GM19467 (cell line): ENCODE measurements around the gene CCDC50.

Experiments
- ATAC-seq: cut with Tn5 transposase; IDR thresholded peaks from one replicate; pipeline ENCODE4 v1.9.1; 2021; ENCODE audit warnings: mild to moderate bottlenecking, moderate library complexity; ENCODE audit not compliant: unreplicated experiment

Gene CCDC50

GRCh38 chr3:191316876-191317603 is 12.2 kb upstream of the CCDC50 start:
- no peak for ATAC-seq

DNA sequence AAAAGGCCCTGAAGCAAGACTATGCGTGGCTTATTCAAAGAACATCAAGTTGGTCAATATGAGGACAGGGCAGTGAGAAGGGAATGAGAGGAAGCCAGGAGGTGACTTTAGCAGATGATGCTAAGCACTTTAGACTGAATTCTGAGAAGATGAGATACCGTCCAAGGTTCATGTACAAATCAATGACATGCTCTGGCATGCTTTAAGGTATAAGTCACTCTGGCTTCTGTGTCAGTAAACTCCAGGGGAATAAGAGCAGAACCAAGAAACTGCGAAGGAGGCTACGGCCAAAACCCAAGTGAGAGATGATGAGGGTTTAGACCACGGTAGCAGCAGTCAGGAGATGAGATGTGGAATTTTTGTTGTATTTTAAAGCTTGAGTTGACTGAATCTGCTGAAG is 8.9 kb upstream of the CCDC50 start:
- no peak for ATAC-seq

GRCh38 chr3:191321019-191321767 is 8.0 kb upstream of the CCDC50 start:
- ATAC-seq: no peak

GRCh38 chr3:191324936-191325335 is 4.3 kb upstream of the CCDC50 start:
- no peak for ATAC-seq

DNA sequence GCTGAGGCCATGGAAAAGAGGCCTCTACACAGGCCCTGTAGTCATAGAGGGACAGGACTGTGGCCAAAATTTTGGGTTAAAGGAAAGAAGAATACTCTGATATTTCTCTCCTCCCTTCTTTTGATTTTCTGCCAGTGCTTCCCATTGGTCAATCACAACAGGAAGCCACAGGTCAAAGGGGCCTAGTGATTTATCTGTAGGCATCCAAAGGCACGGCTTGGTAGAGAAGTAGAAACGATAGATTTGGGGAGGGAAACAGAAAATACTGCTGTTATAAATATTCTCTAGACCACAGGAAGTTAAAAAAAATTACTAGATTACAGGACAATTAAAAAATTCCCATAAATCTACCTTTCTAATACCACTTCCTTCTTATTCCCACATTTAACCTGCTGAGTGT is 1.7 kb upstream of the CCDC50 start:
- ATAC-seq: no peak

GRCh38 chr3:191328383-191328961 is 722 bp upstream of the CCDC50 start:
- no peak for ATAC-seq

DNA sequence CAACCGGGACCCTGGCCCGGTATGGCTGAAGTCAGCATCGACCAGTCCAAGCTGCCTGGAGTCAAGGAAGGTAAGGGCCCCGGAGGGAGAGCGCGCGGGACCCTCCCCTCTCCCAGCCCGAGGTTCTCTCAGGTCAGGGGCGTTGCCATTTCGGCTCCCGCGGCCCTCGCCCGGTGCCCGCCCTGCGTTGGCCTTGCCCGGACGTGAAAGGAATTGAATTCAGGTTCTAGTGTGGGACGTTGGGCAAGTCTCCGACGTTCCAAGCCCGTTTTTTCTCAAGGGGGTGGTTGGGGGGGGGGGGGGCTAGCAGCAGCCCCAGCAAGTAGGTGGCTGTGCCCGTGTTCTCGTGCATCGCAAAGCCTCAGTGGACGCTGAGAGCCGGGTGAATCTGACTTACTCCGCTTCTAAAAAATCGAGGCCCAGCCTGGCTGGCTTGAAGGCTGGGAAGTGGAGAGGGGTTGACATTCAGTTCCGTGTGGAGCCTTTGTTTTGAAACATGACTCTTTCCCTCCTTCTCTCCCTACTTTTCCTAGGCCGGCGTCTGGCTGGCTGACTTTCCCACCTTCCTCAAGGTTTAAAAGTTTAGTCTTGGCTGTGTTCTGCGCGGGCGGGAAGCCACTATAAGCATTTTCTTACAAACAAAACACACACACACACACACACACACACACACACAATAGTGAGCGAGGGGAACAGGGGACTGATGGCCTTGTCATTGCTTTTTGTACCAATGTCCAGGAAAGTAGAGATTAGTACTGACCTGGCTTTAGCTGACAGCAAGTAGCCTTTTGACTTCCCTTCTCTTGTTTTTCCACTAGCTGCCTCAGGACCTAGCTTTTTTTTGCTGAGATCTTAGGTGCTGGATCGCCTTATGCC is 698 bp downstream of the CCDC50 start, which contains the start of gene UTS2B:
Gene UTS2B, minus strand, starts transcription at position 873 of the 876 bp plus-strand sequence. CDS start 48,337 bp downstream, outside the sequence.
- peak; percentile 26 for ATAC-seq

DNA sequence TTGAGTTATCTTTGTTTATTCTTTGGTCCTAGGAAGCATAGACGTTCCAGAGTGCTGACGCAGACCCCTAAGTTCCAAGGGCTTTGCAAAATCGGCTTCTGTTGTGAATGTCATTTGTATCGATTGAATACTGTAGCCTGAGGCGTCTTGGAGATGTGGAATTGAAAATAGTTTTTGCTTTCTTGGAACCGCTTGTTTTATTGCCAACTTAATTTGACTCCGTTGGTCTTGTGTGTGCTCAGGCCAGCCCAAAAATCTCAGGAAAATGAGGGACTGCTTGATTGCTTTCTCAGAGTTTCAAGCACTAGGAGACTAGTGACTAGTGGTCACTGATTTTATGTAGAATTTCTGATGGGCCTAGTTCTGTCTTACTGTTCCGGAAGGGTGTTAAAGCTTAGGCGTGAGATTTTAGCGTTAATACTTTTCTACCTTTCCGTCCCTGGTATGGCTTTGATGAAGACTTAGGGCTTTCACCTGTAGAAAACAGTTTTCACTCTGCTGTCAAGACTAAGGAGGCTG is 1.4 kb downstream of the CCDC50 start:
- no peak for ATAC-seq

- no peak for ATAC-seq
Observed at GRCh38 chr3:191331388-191331787, 2.2 kb downstream of the CCDC50 start.

- no peak for ATAC-seq
Observed at GRCh38 chr3:191333298-191333880, 4.2 kb downstream of the CCDC50 start.

DNA sequence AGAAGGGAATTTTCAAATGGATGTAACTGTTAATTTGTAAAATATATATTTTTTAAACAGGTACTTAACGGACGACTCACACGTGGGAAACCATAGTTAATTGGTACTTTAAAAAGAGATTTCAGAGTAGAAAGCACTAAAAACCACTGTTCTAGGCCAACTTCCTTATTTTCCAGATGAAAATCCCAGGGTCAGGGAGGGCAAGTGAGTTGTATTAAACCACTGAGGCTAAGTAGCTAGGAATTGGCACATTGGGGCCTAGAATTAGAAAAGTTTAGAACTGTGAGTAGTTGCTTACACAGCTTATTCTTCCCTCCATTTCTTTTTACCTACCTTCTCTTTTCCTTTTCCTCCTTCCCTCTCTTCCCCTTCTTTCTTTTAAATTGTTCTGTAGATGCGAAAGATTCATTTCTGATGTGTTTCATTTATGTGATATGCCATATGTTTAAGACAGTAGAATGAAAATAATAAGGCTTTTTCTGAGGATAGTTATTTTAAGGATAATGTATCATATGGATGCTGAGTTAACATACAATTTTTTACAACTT is 5.2 kb downstream of the CCDC50 start:
- no peak for ATAC-seq

DNA sequence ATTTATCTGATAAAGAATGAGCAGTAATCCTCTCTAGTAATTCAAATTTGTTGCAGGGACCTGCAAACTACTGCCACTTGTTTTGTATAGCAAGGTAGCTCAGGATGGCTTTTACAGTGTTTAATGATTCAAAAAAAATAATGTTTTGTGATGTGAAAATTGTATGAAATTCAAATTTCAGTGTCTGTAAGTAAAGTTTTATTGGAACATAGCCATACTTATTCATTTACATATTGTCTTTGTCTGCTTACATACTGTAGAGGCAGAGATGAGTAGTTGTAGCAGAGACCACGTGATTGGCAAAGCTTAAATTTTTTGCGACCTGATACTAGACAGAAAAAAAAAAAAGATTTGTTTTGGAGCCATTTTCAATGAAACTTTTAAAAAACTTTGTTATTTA is 7.6 kb downstream of the CCDC50 start:
- ATAC-seq: no peak

DNA sequence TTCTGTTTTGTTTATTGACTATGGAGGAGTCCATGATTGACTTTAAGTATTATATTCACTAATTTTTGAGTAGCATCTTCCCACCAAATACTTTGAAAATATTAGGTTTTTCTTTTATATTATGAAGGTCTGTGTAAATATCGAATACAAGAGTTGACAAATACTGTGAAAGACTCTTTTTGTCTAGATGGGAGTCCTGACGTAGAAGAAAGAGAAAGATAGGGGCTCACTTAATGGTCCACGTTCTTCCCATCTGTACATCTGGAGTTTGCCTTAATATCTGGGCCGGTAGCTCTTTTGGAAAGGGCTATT is 8.9 kb downstream of the CCDC50 start:
- no peak for ATAC-seq

DNA sequence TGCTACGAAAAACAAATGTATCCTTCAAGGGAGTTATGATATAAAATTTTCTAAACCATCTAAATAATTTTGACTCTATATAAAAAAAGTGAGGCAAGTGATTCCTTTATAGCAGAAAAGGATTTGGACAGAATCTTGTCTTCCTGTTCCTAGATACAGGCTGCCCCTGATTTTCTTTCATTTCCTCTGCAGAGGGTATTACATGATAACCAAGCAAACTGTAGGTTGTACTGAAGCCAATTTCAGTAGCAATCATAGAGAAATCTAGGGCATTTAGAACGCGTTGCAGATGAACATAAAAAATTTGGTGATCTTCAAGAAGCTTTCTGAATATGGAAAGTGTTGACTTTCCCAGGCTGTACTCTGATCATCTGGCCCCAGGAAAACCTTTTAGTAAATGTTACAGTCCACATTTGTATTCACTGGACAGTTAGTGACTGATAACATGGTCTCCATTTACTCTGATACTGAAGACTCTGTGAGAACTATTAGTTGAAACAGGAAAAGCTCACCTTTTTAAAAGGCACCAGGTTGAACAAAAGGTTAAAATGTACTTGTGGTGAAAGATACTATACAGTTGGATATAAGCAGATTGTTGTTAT is 10.2 kb downstream of the CCDC50 start:
- no peak for ATAC-seq

DNA sequence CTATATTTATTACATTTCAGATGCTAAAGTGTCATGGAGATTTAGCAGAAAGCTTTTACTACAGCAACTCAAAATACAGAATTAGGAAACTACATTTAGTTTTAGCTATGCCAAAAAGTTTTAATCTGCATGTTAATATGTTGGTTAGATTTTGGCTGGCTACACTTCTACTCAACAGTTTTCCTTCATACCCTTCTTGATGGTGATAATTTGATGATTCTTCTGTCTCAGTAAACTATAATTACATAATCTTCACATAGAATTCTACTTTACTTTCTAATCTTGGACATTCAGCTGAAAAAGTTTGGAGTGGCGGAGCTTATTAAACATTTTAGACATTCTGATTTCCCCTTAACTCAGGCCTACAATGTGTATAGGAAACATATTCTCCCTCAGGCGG is 11.2 kb downstream of the CCDC50 start:
- ATAC-seq: no peak

DNA sequence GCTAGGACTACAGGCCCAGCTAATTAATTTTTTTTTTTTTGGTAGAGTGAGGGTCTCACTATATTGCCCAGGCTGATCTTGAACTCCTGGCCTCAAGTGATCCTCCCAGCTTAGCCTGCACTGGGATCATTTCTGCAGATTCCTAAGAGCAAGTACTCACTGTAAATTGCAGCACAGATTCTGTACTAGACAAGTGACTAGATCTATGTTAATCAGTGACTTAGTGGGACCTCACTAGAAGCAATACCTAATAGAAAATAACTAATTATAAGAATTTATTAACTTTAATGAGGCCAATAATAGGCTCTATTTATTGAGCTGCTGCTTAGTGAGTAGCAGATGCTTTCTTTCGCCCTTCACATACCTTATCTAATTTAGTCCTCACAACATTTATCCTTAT is 11.8 kb downstream of the CCDC50 start:
- peak; percentile 44 for ATAC-seq

DNA sequence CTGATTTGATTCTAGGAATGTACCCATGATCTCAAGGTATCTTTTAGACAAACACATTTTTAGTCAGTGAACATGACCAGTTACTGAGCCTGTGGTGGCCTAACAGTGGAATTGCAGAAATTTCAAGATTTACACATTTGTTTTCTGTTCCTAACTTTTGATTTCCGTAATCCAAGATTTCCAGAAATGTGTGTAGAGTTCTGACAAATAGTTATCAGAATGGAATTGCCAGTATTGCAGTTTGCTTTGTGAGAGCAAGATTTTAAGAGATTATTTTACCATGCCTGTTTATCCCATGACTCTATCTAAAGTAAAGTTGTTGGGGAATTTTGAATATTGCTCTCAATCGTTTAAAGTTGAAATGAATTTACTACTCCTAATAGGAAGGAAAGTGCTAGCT is 12.8 kb downstream of the CCDC50 start:
- no peak for ATAC-seq

DNA sequence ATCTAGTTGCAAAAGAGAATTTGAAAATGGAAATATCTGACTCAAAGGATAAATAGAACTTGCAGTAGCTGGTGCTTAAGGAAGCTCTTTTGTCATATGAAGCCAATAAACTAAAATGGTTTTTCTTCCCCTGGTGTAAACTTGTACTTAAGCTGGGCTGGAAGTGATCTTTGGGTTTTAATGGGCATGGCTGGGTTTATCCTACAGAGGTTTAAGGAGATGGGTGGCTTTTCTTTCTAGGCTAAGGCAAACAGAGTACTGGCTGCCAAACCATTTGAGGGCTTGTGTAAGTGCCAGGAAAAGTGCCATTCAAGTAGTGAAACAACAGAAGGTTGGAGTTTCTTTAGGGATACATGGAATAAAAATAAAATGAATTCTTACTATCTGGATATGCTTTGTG is 13.2 kb downstream of the CCDC50 start:
- no peak for ATAC-seq

GRCh38 chr3:191343115-191343514 is 13.9 kb downstream of the CCDC50 start:
- ATAC-seq: no peak

GRCh38 chr3:191343913-191344312 is 14.7 kb downstream of the CCDC50 start:
- no peak for ATAC-seq
